Left ventricle myocardium superior (tissue), 1 donor: ENCODE results near the gene MTMR2. TPM values are rescaled to one million over a fixed set of nuclear protein-coding genes. Genes with fewer than 3 reads are reported as not detected.
A peak's percentile ranks its signal among the peaks of the same experiment; 100 is the strongest.

Experiments used
- ATAC-seq: fragments of 200-7000 bp; cut with Tn5 transposase; one replicate; pipeline ENCODE4 v1.9.1; 2020; ENCODE audit warnings: mild to moderate bottlenecking, moderate library complexity
- DNase-seq: peaks from one replicate; pipeline ENCODE4 v3.0.0-alpha.2; 2020
- intact Hi-C: fragments of 100-400 bp; cut with micrococcal nuclease; formaldehyde crosslinking; loops from one replicate; pipeline ENCODE4 v1.11.0; 2022
- total RNA-seq: library from RNA; stranded (reverse); fragmentation: NEBNext Ultra II Directional; extraction: Animal tissue kit (Norgen Biotek cat#: 25700); gene quantifications from one replicate; pipeline ENCODE4 v1.2.1, GENCODE V29; 2021
- donor health status: DM: no; HTN: yes; CAD: no; lungs with severe emphysema.

The MTMR2 gene
- total RNA-seq, 1 donor from 2014 or later, result 17.3 TPM

DNA sequence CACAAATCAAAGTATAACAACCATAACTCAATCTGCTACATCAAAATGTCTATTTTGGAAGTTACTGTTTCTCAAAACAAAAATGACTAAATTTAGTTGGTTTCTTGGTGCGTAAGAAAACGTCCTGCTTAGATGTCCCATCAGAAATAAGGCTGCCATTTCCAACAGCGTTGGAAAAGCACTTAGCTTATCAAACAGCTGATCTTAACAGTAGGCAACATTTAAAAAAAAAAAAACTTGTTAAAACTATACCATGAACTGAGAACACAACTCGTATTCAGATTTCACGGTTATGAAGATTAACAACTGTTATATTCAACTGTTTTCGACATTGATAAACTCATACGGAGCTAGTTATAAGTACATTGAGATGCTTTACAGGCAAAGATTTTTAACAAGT, 131.2 kb downstream of the MTMR2 start:
- ATAC-seq (no peak), DNase-seq (no peak)
- intact Hi-C loops, result no loop called here

DNA sequence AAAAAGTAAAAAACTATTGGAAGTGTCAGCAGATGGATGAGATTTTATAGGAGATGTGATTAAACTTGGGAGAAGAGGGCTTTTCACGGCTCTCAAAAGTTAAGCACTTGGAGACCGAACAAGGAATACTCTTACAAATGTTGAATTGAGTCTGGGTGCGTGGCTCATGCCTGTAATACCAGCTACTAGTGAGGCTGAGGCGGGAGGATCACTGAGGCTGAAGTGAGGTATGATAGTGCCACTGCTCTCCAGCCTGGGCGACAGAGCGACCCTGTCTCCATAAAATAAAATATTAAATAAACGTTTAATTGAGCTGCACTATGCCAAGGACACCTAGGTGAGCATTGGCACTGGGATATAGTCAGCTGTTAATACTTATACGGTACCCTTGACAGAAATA, 131.7 kb downstream of the MTMR2 start:
- intact Hi-C loops, result no loop called here
- ATAC-seq (no peak), DNase-seq (no peak)

DNA sequence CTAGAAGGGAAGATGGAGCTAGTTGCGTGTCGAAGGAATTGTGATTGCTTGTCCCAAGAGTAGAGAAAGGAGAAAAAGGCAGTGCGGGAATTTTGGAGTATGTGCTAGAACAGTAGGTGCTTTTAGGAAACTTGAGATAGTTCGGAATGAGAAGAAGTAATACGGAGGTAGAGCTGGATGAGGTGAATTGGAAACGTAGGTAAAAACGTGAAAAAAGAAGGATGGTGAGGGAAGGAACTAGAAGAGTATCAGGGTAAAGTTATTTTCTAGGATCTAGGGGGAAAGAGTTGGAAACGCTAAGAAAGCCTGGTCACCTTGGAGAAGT, 132.2 kb downstream of the MTMR2 start:
- intact Hi-C loops, result no loop called here
- ATAC-seq (no peak), DNase-seq (no peak)

DNA sequence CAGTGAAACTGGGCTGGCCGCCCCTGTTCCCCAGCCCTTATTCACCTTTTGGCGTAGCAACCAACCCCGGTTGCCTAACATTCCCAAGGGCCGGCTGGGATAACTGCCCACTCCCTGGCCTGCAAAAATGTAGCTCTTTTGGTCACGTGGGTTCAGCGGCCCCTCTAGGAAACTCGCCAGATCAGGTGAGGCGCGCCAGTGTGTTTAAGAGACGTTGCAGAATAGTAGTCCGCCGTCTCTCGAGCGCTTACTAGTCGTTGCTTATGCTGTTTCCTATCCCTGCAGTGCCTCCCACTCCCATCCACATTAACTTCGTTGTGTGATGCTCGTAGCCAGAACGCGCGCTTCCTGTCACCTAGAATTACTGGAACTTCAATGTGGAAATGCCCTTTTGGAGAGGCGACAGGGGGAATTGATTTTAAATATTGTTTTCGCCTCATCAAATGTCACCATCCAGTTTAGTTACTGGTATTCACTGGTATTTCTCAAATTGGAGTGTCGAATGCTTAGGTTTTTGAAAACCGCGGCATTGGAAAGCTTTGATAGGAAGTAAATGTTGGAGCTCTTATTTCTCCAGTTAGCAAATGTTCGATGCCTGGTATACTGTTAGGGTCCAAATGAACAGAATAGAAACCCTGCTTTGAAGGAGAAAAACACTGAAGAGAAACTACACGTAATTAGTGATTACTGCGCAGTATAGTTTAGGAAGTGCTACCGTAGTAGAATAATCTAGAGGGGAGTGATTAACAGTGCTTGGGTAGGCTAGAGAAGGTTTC, 132.8 kb downstream of the MTMR2 start:
- DNase-seq, result peak; percentile 59
- ATAC-seq, result peak; percentile 3
- intact Hi-C loops, result no loop called here

DNA sequence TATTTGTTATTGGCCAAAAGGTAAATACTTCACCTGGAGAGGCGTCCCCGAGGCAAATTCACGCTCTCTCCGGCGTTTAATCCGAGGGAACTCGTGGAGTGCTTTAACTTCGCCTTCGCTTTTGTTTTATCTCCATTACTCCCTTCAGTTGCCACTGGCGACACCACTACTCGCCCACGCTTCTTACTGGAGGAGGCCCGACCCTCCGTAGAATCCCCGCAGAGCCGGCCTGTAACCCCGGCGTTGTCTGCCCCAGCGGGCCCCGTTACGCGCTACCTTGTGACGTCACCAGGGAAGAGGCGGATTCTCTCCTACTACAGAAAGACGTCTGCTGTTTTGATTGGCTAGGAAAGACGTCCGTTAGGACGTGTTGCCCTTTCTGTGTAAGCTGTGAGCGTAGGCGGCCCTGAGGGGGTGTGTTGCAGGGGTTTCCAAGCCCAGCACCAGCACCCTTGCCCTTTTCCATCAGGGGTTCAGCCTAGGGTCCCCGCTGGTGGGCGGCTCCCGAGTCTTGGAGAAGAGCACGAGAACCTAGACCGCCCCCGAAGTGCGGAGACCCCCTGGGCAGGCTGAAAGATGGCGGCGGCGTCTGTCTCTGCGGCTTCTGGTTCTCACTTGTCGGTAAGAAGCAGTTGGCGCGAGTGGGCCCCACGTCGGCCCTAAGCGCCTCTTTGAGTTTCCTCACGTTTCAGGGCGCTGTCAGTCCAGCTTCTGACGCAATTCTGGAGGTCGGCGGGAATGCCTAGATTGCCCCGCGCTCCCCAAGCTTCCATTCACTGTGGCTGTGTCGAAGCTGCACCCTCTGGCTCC, 133.6 kb downstream of the MTMR2 start, which contains the start of gene CEP57:
Gene CEP57 (plus strand): TSS at position 376 of the 810 bp plus-strand sequence. CDS start 201 bp downstream, at position 577.
- ATAC-seq (peak; percentile 91), DNase-seq (peak; percentile 91)
- intact Hi-C loops, result no loop called here

DNA sequence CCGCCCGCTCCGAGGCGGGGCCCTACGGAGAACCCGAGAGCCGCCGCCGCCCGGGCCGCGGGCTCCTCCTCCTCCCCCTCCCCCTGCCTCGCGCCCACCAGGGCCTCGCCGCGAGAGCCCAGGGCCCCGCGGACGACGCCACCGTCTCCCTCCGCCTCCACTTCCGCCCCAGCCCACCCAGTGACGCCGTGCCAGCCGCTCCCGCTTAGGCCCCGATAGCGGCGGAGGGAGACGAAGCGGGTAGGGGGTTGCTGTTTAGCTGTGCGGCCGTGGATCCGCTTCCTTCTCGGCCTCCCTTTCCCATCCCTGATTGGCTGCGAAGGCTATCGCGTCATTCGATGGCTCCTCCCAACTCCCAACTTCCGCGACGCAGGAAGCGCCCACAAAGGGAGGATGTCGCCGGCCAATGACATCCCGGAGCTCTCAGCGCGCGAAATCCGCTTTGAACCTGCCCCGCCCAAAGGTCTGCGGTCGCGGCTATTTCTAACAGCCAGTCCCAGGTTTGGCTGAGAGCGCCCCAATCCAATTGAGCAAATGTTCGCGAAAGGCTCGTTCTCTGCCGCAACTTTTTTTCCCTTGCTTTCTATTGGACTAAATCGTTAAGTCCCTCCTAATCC, 134.3 kb downstream of the MTMR2 start, which contains the start of gene FAM76B:
Gene FAM76B (minus strand): TSS at position 277 of the 617 bp plus-strand sequence. CDS start 304 bp downstream, outside the sequence.
- DNase-seq, result peak; percentile 96
- peak; percentile 94 for ATAC-seq
- intact Hi-C loops, result no loop called here

DNA sequence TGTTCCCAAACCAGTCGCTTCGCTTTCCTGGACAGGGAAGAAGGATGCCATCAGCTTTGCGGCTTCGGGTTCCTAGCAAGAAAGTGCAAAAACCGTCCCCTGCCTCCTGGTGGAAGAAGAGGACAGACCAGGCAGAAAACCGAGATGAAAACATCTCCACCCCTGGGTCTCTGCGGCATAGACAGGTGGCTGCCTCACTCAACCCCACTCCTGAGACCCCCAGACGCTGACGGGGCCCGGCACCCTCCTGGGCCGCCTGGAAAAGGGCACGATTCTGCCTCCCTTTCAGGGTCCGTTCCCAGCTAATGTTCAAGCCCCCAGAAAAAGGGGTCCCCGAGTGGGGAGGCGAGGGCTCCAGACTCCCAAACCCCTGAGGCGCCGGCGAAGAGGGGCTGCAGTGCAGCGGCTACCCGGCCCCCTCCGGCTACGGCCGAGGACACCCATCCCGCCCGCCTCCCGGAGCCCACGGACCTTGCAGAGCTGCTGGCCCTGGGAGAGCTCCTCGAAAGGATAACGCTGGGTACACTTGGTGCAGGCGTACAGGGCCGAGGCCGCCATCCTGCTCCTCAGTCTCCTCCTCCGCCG, 134.9 kb downstream of the MTMR2 start:
- DNase-seq (peak; percentile 19), ATAC-seq (no peak)
- intact Hi-C loops, result no loop called here

Other genes starting within 250 kb of the MTMR2 start
- 7.1 TPM for gene FAM76B, start 134.3 kb downstream of the MTMR2 start, total RNA-seq
- gene CEP57, start 133.6 kb downstream of the MTMR2 start, total RNA-seq, result 19.7 TPM